Measurements from ENCODE around the gene ANTXR2.

The ANTXR2 gene

GRCh38 chr4:80069108-80069836 is 3.8 kb downstream of the ANTXR2 start:
- H3K9me3 ChIP-seq (replicated peaks; ENCODE audit: insufficient read depth, low read length) = no peaks in the 10 kb centered on the region
- no peak overlapping the region for H3K4me3 ChIP-seq (ENCODE audit: low read length)
- H3K36me3 ChIP-seq (replicated peaks; ENCODE audit: insufficient read depth, low read length) = no peaks in the 10 kb centered on the region
- 0 out of 2 replicates have a peak, but pooled peaks cover 7% of the 10 kb centered on the region for H3K4me1 ChIP-seq (ENCODE audit: low read length)
- H3K27ac ChIP-seq (ENCODE audit: low read length) = no peak overlapping the region
- no peaks in the 10 kb centered on the region for H3F3A ChIP-seq (ENCODE audit: insufficient read depth, low read length)
- DNase-seq = no peak
- no peak overlapping the region for H3K9ac ChIP-seq (ENCODE audit: low read length)
- H3K27me3 ChIP-seq (replicated peaks; ENCODE audit: insufficient read depth, low read length) = no peaks in the 10 kb centered on the region
- H3K79me2 ChIP-seq (ENCODE audit: low read length) = no peaks in the 10 kb centered on the region
- H3K4me2 ChIP-seq (ENCODE audit: low read depth, low read length) = no peak overlapping the region
- no peak for TF ChIP-seq EZH2phosphoT487 (IDR thresholded peaks at IDR 0.05; ENCODE audit: low read length)
- TF ChIP-seq EZH2 (optimal IDR thresholded peaks at IDR 0.05; ENCODE audit: low read depth, low read length) = no peak
- TF ChIP-seq CTCF (IDR thresholded peaks at IDR 0.05; ENCODE audit: low read length) = no peak
- H3K9me2 ChIP-seq (replicated peaks; ENCODE audit: insufficient read depth, low read length) = no peaks in the 10 kb centered on the region
- no peak overlapping the region for H2AFZ ChIP-seq (ENCODE audit: low read length)
- no peaks in the 10 kb centered on the region for H4K20me1 ChIP-seq (ENCODE audit: insufficient read depth, low read length)

- TF ChIP-seq CTCF (IDR thresholded peaks at IDR 0.05; ENCODE audit: low read length) (no peak), EZH2phosphoT487 (IDR thresholded peaks at IDR 0.05; ENCODE audit: low read length) (no peak), EZH2 (optimal IDR thresholded peaks at IDR 0.05; ENCODE audit: low read depth, low read length) (no peak)
- 0 out of 2 replicates have a peak, but pooled peaks cover 7% of the 10 kb centered on the region for H3K4me1 ChIP-seq (ENCODE audit: low read length)
- no peaks in the 10 kb centered on the region for H3K79me2 ChIP-seq (ENCODE audit: low read length)
- no peaks in the 10 kb centered on the region for H3K36me3 ChIP-seq (replicated peaks; ENCODE audit: insufficient read depth, low read length)
- no peaks in the 10 kb centered on the region for H4K20me1 ChIP-seq (ENCODE audit: insufficient read depth, low read length)
- no peak overlapping the region for H3K9ac ChIP-seq (ENCODE audit: low read length)
- no peaks in the 10 kb centered on the region; the same call in 1 of the 2 replicates for H3K9me2 ChIP-seq (replicated peaks; ENCODE audit: insufficient read depth, low read length)
- no peak overlapping the region for H3K27ac ChIP-seq (ENCODE audit: low read length)
- H3K4me3 ChIP-seq (ENCODE audit: low read length) = no peak overlapping the region
- no peak overlapping the region for H3K4me2 ChIP-seq (ENCODE audit: low read depth, low read length)
- no peaks in the 10 kb centered on the region for H3F3A ChIP-seq (ENCODE audit: insufficient read depth, low read length)
- no peak overlapping the region for H2AFZ ChIP-seq (ENCODE audit: low read length)
- no peaks in the 10 kb centered on the region for H3K27me3 ChIP-seq (replicated peaks; ENCODE audit: insufficient read depth, low read length)
- DNase-seq = no peak
- no peaks in the 10 kb centered on the region for H3K9me3 ChIP-seq (replicated peaks; ENCODE audit: insufficient read depth, low read length)
These were observed 7.4 kb downstream of the ANTXR2 start for GRCh38 chr4:80065601-80066000.

DNA sequence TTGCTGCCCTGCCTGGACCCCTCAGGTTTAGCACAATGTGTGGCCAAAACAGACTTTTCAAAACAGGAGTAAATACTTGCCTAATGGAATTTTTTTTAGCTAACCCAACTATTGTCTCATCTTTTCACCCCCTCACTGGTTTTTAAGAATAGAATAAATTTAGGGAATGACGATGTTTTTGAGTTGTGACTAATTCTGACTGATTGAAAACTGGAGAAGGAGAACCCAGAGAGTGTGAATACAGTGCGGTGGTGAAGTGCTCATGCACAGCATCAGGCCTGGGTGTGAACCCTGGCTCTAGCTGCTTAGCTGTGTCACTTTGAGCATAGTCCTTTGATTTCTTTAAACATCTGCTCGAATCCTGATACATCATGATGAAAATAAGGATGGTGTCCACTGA is 10.5 kb downstream of the ANTXR2 start:
- Histone ChIP-seq H3K9me3 (replicated peaks; ENCODE audit: insufficient read depth, low read length) (no peaks in the 10 kb centered on the region), H3K4me3 (ENCODE audit: low read length) (no peak overlapping the region), H3K9ac (ENCODE audit: low read length) (no peak overlapping the region), H3K79me2 (ENCODE audit: low read length) (no peaks in the 10 kb centered on the region), H3K27me3 (replicated peaks; ENCODE audit: insufficient read depth, low read length) (no peaks in the 10 kb centered on the region), H3K36me3 (replicated peaks; ENCODE audit: insufficient read depth, low read length) (no peaks in the 10 kb centered on the region), H3K4me2 (ENCODE audit: low read depth, low read length) (no peak overlapping the region), H2AFZ (ENCODE audit: low read length) (no peak overlapping the region), H3K4me1 (ENCODE audit: low read length) (peaks cover 12% of the 10 kb centered on the region; the same call in 1 of the 2 replicates), H3F3A (ENCODE audit: insufficient read depth, low read length) (no peaks in the 10 kb centered on the region), H3K9me2 (replicated peaks; ENCODE audit: insufficient read depth, low read length) (no peaks in the 10 kb centered on the region; the same call in 1 of the 2 replicates), H3K27ac (ENCODE audit: low read length) (no peak overlapping the region), H4K20me1 (ENCODE audit: insufficient read depth, low read length) (no peaks in the 10 kb centered on the region)
- DNase-seq = no peak
- no peak for TF ChIP-seq EZH2 (optimal IDR thresholded peaks at IDR 0.05; ENCODE audit: low read depth, low read length)
- TF ChIP-seq CTCF (IDR thresholded peaks at IDR 0.05; ENCODE audit: low read length) = no peak
- no peak for TF ChIP-seq EZH2phosphoT487 (IDR thresholded peaks at IDR 0.05; ENCODE audit: low read length)

All from MM.1S (cell line).